ENCODE measurements around the gene SEMA3D. TPM values are rescaled to one million over a fixed set of nuclear protein-coding genes. Genes with fewer than 3 reads are reported as not detected.

SEMA3D gene
- not detected for total RNA-seq

- DNase-seq: peak; percentile 16
- CTCF ChIA-PET: no interaction called here
- peaks cover 24% of the 10 kb centered on the region for H3K27me3 Mint-ChIP-seq
Measured at GRCh38 chr7:85186521-85187241, at the start of gene SEMA3D. SEMA3D (minus strand) TSS chr7:85187056; CDS start chr7:85121891, 65,165 bp downstream.

DNA sequence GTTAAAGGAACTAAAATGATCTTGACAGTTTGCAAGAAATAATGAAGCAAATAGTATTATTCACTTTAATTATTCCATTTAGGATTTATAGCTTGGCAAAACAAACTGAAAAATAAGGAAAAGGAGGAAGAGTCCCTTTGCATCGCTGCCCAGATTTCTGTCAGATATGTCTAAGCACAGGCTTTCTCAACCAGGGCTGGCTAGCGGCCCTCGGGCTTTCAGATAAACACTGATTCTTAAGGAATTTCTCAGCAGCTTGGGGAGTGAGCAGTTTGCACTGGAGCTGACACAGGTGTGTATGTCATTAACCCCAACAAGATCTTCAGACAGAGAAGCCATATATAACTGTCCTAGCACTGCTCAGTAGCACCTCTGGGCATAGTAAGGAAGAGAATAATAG is 47.9 kb upstream of the SEMA3D start:
- no peaks in the 10 kb centered on the region for H3K27me3 Mint-ChIP-seq
- H3K4me1 Mint-ChIP-seq: no peaks in the 10 kb centered on the region
- no peaks in the 10 kb centered on the region for H3K36me3 Mint-ChIP-seq (ENCODE audit: low read depth)
- POLR2A ChIA-PET: no interaction called here
- H3K4me3 Mint-ChIP-seq: no peak overlapping the region
- H3K9me3 Mint-ChIP-seq: peaks cover 8% of the 10 kb centered on the region
- no peak for DNase-seq
- no peak overlapping the region for H3K27ac Mint-ChIP-seq
- CTCF ChIA-PET: no interaction called here

More at GRCh38 chr7:85186521-85187241, at the start of gene SEMA3D:
- Mint-ChIP-seq H3K4me1 (peaks cover 3% of the 10 kb centered on the region), H3K27ac (no peak within 1 kb of the TSS), H3K36me3 (ENCODE audit: low read depth) (no peaks in the 10 kb centered on the region), H3K9me3 (no peaks in the 10 kb centered on the region), H3K4me3 (no peak within 1 kb of the TSS)
- POLR2A ChIA-PET: no interaction called here

GRCh38 chr7:85232068-85232467 is 45.2 kb upstream of the SEMA3D start:
- POLR2A ChIA-PET: no interaction called here

GRCh38 chr7:85230623-85231022 is 43.8 kb upstream of the SEMA3D start:
- Mint-ChIP-seq H3K36me3 (ENCODE audit: low read depth) (no peaks in the 10 kb centered on the region), H3K4me1 (no peaks in the 10 kb centered on the region), H3K4me3 (no peak overlapping the region), H3K9me3 (peaks cover 8% of the 10 kb centered on the region), H3K27ac (no peak overlapping the region), H3K27me3 (no peaks in the 10 kb centered on the region)
- no peak for DNase-seq
- CTCF ChIA-PET: no interaction called here
- POLR2A ChIA-PET: no interaction called here

More at GRCh38 chr7:85232068-85232467, 45.2 kb upstream of the SEMA3D start:
- Mint-ChIP-seq H3K9me3 (peaks cover 8% of the 10 kb centered on the region), H3K27me3 (no peaks in the 10 kb centered on the region), H3K27ac (no peak overlapping the region), H3K36me3 (ENCODE audit: low read depth) (no peaks in the 10 kb centered on the region), H3K4me3 (no peak overlapping the region), H3K4me1 (no peaks in the 10 kb centered on the region)
- CTCF ChIA-PET: no interaction called here
- no peak for DNase-seq

DNA sequence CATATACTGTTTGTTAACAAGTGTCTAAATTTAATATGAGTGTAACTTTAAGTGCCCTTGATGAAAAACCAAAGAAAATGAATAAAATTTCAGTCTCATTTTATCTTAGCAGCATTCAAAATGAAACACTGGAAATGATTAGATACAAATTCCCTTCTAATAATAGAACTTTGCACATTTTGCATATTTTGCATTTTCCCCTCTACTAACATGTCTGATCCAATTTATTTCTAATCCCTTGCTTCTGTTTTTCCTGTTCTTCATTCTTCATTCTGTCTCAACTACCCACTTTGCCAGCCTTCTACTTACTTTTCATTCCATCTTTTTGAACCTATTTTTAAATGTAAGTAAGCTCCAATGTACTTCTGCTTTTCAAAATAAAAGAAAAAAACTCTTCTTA is 42.7 kb upstream of the SEMA3D start:
- Mint-ChIP-seq H3K9me3 (peaks cover 8% of the 10 kb centered on the region), H3K27ac (no peak overlapping the region), H3K4me3 (no peak overlapping the region), H3K36me3 (ENCODE audit: low read depth) (no peaks in the 10 kb centered on the region), H3K27me3 (no peaks in the 10 kb centered on the region), H3K4me1 (no peaks in the 10 kb centered on the region)
- POLR2A ChIA-PET: no interaction called here
- CTCF ChIA-PET: no interaction called here
- DNase-seq: no peak

GRCh38 chr7:85226361-85227085 is 39.7 kb upstream of the SEMA3D start:
- ChIA-PET POLR2A (no interaction called here), CTCF (no interaction called here)
- Mint-ChIP-seq H3K36me3 (ENCODE audit: low read depth) (no peaks in the 10 kb centered on the region), H3K27ac (no peak overlapping the region), H3K4me3 (no peak overlapping the region), H3K27me3 (no peaks in the 10 kb centered on the region), H3K4me1 (no peaks in the 10 kb centered on the region), H3K9me3 (peaks cover 5% of the 10 kb centered on the region)
- DNase-seq: no peak

DNA sequence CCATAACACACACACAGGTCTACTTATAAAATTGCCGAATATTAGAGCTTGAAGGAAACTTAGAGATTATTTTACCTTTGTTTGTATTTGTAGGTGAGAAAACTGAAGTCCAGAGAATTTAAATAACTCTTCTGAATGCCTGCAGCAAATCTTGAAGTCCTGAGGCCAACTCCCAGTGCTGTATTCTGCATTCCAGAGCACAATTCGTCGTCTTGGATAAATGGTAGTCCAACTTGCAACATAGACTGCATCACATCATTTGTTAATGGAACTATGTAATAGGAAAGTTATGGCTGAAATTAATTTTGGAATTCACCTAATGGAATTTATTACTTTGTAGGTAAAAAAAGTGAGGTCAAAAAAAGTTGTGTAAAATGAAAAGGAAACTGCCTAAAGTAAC is 37.3 kb upstream of the SEMA3D start:
- DNase-seq: no peak
- H3K36me3 Mint-ChIP-seq (ENCODE audit: low read depth): no peaks in the 10 kb centered on the region
- H3K27me3 Mint-ChIP-seq: no peaks in the 10 kb centered on the region
- no peaks in the 10 kb centered on the region for H3K4me1 Mint-ChIP-seq
- CTCF ChIA-PET: no interaction called here
- H3K9me3 Mint-ChIP-seq: peaks cover 2% of the 10 kb centered on the region
- no peak overlapping the region for H3K4me3 Mint-ChIP-seq
- POLR2A ChIA-PET: interaction anchor here (0.6 kb wide), 1 partner anchor 453 kb away, joined by 3 read pairs; no protein-coding TSS in a partner anchor
- H3K27ac Mint-ChIP-seq: no peak overlapping the region

- ChIA-PET POLR2A (no interaction called here), CTCF (no interaction called here)
- Mint-ChIP-seq H3K9me3 (peaks cover 2% of the 10 kb centered on the region), H3K36me3 (ENCODE audit: low read depth) (no peaks in the 10 kb centered on the region), H3K27me3 (no peaks in the 10 kb centered on the region), H3K27ac (no peak overlapping the region), H3K4me1 (no peaks in the 10 kb centered on the region), H3K4me3 (no peak overlapping the region)
- no peak for DNase-seq
Measured at GRCh38 chr7:85222522-85222921, 35.7 kb upstream of the SEMA3D start.

- ChIA-PET POLR2A (no interaction called here), CTCF (no interaction called here)
- no peak for DNase-seq
- no peaks in the 10 kb centered on the region for H3K27me3 Mint-ChIP-seq
- no peak overlapping the region for H3K4me3 Mint-ChIP-seq
- no peaks in the 10 kb centered on the region for H3K36me3 Mint-ChIP-seq (ENCODE audit: low read depth)
- H3K9me3 Mint-ChIP-seq: peaks cover 2% of the 10 kb centered on the region
- no peak overlapping the region for H3K27ac Mint-ChIP-seq
- no peaks in the 10 kb centered on the region for H3K4me1 Mint-ChIP-seq
Measured at GRCh38 chr7:85221796-85222195, 34.9 kb upstream of the SEMA3D start.

GRCh38 chr7:85220651-85221050 is 33.8 kb upstream of the SEMA3D start:
- Mint-ChIP-seq H3K4me3 (no peak overlapping the region), H3K9me3 (peaks cover 2% of the 10 kb centered on the region), H3K27me3 (no peaks in the 10 kb centered on the region), H3K4me1 (no peaks in the 10 kb centered on the region), H3K36me3 (ENCODE audit: low read depth) (no peaks in the 10 kb centered on the region), H3K27ac (no peak overlapping the region)
- ChIA-PET POLR2A (no interaction called here), CTCF (no interaction called here)
- DNase-seq: no peak

DNA sequence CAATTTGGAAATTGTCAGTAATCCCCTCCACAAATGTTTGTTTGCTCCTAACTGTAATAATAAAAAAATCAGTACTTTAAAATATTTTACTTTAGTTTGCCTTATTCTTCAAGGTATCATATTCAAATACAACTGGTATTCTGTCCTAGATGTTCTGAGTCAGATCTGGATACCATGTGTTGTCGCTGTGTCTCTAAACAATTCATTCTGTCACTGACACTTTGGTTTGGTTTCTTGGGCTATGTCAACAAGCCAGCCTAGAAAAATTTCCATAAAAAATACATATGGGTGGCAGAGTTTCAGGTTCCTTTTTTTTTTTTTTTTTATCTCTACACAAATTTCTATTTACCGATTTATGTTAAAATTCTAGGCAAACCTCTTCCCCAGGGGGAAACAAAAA is 33.2 kb upstream of the SEMA3D start:
- Mint-ChIP-seq H3K27me3 (no peaks in the 10 kb centered on the region), H3K4me3 (no peak overlapping the region), H3K4me1 (no peaks in the 10 kb centered on the region), H3K36me3 (ENCODE audit: low read depth) (no peaks in the 10 kb centered on the region), H3K9me3 (peaks cover 2% of the 10 kb centered on the region), H3K27ac (no peak overlapping the region)
- DNase-seq: no peak
- CTCF ChIA-PET: no interaction called here
- POLR2A ChIA-PET: no interaction called here

DNA sequence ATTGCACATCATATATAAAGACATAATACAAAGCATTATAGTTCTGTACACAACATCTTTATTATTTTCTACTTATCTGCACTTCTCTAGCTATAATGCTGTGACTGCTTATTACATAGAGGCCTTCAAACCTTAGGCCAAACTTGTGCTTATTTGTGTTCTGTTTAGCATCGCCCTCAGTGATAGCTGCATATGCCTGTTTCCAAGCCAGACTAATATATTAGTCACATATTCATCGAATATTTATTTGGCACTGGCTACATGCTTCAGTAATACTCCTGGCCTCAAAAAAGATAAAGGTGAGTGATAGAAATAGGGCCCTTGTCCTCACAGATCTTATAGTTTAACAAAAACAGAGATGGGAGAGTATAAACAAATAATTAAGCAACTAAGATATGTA is 30.2 kb upstream of the SEMA3D start:
- Mint-ChIP-seq H3K4me1 (no peaks in the 10 kb centered on the region), H3K27ac (no peak overlapping the region), H3K4me3 (no peak overlapping the region), H3K27me3 (no peaks in the 10 kb centered on the region), H3K9me3 (peaks cover 2% of the 10 kb centered on the region), H3K36me3 (ENCODE audit: low read depth) (no peaks in the 10 kb centered on the region)
- ChIA-PET CTCF (no interaction called here), POLR2A (no interaction called here)
- DNase-seq: no peak

DNA sequence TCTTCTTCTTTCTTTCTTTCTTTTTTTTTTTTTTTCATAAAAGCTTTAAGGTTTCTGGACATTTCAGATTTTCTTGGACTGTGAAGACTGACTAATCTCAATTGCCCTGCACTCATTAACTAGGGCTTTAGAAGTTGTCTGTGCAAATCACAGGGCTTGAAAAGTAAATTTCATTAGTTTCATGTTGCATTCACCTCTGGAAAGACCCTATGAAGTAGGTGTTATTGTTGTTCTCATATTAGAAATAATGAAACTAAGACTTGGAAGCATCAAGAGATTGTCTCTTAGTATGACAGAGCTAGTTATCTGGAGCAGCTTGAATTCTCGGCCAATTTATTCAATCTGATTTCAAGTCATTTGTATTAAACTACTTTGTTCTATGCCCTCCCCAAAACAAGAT is 28.2 kb upstream of the SEMA3D start:
- Mint-ChIP-seq H3K4me3 (no peak overlapping the region), H3K27me3 (no peaks in the 10 kb centered on the region), H3K27ac (no peak overlapping the region), H3K4me1 (no peaks in the 10 kb centered on the region), H3K36me3 (ENCODE audit: low read depth) (no peaks in the 10 kb centered on the region), H3K9me3 (no peaks in the 10 kb centered on the region)
- DNase-seq: no peak
- ChIA-PET CTCF (no interaction called here), POLR2A (no interaction called here)

DNA sequence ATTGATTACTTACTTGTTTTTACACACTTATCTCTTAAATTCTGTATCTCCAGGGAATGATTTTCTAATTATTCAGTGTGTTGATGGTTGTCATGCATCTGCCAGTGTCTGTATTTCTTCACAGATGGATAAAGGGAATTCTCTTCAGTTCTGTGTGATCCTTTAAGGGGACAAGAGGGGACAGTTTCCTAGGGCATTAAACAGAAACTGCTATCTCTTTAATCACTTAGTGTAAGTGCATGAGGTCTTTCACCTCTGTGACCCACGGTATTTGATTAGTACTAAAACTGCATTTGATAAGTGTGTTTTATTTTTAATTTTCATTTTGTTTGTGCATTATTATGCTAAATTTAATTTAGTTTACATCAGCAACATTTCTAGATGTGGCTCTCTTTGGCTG is 26.6 kb upstream of the SEMA3D start:
- DNase-seq: no peak
- Mint-ChIP-seq H3K4me3 (no peak overlapping the region), H3K36me3 (ENCODE audit: low read depth) (no peaks in the 10 kb centered on the region), H3K27me3 (no peaks in the 10 kb centered on the region), H3K4me1 (no peaks in the 10 kb centered on the region), H3K27ac (no peak overlapping the region), H3K9me3 (no peaks in the 10 kb centered on the region)
- ChIA-PET POLR2A (no interaction called here), CTCF (interaction anchor here (0.6 kb wide), 1 partner anchor 173 kb away, joined by 3 read pairs; no protein-coding TSS in a partner anchor)
